ENCODE data around the gene PACSIN1.

PACSIN1 gene

DNA sequence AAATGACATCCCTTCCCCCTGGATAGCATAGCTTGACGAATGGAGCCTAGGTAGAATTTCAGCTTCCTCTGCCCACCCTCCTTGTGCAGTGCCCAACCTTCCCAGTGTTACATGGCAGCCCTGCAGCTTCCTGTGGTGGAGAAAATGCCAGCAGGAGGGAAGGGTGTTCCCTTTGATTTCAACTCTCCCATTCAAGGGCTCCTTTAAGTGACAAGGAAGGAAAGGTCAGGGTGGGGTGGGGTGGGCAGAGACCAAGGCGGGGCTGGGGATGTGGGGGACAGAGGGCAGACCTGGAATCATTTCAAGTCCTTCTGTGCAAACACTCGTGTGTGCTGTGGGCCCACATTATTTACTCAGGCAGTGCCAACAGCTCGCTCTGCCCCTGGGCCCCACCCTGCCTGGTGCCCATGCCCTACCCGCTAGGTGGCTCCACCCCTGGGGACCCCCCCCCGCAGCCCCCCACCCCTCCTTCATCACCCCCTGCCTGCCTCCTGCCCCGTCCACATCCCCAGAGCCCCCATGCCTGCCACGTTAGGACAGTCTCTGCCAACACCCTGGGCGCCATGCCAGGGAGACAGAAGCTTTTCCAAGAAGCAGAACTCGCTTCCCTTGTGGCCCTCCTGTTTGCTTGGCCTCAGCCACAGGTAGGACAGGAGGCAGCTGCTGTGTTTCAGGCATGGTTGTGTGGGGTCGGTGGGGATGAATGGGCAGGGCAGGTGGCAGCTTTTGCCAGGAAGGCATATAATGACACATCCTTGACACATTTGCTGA is 80.9 kb downstream of the PACSIN1 start:
- H3K4me2 ChIP-seq (ENCODE audit: low read depth, low read length, poor library complexity, severe bottlenecking), result no peak overlapping the region
- no peaks in the 10 kb centered on the region for H3K9me2 ChIP-seq (replicated peaks; ENCODE audit: insufficient read depth, low read length)
- H3K79me2 ChIP-seq (ENCODE audit: insufficient read depth, low read length), result no peaks in the 10 kb centered on the region
- no peaks in the 10 kb centered on the region for H3K36me3 ChIP-seq (ENCODE audit: low read length)
- H3K4me3 ChIP-seq (ENCODE audit: insufficient read depth, low read length, poor library complexity, severe bottlenecking), result no peak overlapping the region
- H2AFZ ChIP-seq (ENCODE audit: low read depth, low read length, severe bottlenecking), result no peak overlapping the region
- no peaks in the 10 kb centered on the region for H3K9me3 ChIP-seq (ENCODE audit: insufficient read depth, low read length)
- no peak overlapping the region for H3K27ac ChIP-seq (ENCODE audit: low read depth, low read length)
- H3K9ac ChIP-seq (ENCODE audit: low read length), result no peak overlapping the region
- no peak for TF ChIP-seq EZH2phosphoT487 (conservative IDR thresholded peaks at IDR 0.05; ENCODE audit: low read length)
- TF ChIP-seq, protein P1, sequence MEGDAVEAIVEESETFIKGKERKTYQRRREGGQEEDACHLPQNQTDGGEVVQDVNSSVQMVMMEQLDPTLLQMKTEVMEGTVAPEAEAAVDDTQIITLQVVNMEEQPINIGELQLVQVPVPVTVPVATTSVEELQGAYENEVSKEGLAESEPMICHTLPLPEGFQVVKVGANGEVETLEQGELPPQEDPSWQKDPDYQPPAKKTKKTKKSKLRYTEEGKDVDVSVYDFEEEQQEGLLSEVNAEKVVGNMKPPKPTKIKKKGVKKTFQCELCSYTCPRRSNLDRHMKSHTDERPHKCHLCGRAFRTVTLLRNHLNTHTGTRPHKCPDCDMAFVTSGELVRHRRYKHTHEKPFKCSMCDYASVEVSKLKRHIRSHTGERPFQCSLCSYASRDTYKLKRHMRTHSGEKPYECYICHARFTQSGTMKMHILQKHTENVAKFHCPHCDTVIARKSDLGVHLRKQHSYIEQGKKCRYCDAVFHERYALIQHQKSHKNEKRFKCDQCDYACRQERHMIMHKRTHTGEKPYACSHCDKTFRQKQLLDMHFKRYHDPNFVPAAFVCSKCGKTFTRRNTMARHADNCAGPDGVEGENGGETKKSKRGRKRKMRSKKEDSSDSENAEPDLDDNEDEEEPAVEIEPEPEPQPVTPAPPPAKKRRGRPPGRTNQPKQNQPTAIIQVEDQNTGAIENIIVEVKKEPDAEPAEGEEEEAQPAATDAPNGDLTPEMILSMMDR (IDR thresholded peaks at IDR 0.05; ENCODE audit: insufficient read depth, low read length, poor library complexity, severe bottlenecking), result no peak
- H3K27me3 ChIP-seq (ENCODE audit: low read length), result no peaks in the 10 kb centered on the region
- no peaks in the 10 kb centered on the region for H3F3A ChIP-seq (ENCODE audit: insufficient read depth)
- H4K20me1 ChIP-seq (ENCODE audit: low read depth, low read length), result no peaks in the 10 kb centered on the region

DNA sequence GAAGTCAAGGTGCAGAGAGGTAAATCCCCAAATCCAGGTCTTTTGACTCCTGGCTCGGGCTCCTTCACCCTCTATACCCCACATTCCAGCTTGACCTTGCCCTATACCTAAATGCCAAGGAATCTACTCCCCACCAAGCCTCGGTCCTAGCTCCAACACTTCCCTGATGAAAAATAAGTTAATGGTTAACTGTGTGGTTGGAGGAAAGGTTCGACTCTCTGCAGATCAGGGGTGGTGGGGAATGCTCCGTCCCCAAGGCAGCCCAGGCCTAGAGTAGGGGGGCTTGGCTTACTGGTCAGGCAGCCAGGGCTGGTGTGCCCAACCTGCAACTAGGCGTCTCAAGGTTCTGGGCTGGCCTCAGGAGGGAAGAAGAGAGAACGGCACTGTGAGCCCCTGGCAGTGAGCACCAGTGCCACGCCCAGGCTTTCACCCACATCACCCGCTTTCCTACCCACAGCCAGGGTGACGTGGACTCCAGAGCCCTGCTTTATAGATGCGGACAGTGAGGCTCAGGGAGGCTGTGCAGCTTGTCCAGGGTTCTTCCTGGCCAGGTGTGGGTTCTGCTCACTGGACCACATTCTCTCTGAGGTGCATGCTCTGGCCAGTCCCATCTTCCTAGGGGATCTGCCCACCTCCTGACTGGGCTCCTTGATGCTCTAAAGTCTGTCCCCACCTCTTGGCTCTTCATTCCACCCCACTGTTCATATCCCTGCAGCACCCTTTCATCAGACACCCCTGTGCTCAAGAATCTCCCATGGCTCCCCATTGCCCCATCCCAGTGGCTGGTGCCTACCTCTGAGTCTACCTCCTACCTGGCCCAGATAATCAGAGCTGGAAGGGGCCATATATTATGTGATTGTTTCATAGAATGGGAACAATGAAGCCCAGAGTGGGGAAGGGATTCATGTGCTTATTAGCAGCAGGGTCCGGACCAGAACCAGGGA is 82.1 kb downstream of the PACSIN1 start:
- no peak for TF ChIP-seq EZH2phosphoT487 (conservative IDR thresholded peaks at IDR 0.05; ENCODE audit: low read length)
- TF ChIP-seq, protein P1 (IDR thresholded peaks at IDR 0.05; ENCODE audit: insufficient read depth, low read length, poor library complexity, severe bottlenecking), result no peak
- Histone ChIP-seq H3K36me3 (ENCODE audit: low read length) (no peaks in the 10 kb centered on the region), H3F3A (ENCODE audit: insufficient read depth) (no peaks in the 10 kb centered on the region), H3K4me3 (ENCODE audit: insufficient read depth, low read length, poor library complexity, severe bottlenecking) (no peak overlapping the region), H3K79me2 (ENCODE audit: insufficient read depth, low read length) (no peaks in the 10 kb centered on the region), H3K9ac (ENCODE audit: low read length) (no peak overlapping the region), H2AFZ (ENCODE audit: low read depth, low read length, severe bottlenecking) (no peak overlapping the region), H3K4me2 (ENCODE audit: low read depth, low read length, poor library complexity, severe bottlenecking) (no peak overlapping the region), H4K20me1 (ENCODE audit: low read depth, low read length) (no peaks in the 10 kb centered on the region), H3K9me3 (ENCODE audit: insufficient read depth, low read length) (no peaks in the 10 kb centered on the region), H3K9me2 (replicated peaks; ENCODE audit: insufficient read depth, low read length) (no peaks in the 10 kb centered on the region), H3K27ac (ENCODE audit: low read depth, low read length) (no peak overlapping the region), H3K27me3 (ENCODE audit: low read length) (no peaks in the 10 kb centered on the region)

DNA sequence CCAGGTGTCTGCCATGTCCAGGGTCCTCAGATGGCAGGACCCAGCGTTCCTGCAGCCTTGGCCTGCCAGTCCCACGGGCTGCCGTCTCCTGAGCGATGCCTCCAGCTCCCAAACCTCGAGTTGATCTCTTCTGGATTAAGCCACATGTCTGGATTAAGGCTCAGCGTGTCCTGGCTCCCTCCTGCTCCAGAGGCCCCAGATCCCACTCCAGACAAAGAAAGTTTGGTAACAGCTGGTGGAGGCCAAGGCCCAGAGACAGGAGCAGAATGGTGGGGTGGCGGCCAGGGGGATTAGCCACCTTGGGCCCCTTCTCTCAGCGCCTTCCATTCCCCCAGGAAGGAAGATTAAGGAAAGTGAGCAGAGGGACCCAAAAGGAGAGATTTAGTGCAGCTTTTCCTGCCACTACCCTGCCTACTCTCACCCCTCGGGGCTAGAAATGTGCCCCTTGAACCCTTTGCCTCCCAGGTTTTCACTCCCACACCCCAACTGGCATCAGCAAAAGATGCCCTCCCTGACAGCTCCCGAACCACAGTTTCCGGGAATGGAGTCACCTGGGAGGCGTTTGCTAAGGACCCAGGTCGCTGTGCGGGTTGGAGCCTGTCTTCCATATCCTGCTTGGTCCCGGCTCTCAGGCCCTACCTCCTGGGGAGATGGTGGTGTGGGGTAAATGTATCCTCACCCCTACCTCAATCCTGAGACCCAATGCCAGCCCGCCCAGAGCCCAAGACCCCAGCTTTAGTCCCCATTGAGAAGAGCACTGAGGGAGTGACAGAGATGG is 83.3 kb downstream of the PACSIN1 start:
- no peaks in the 10 kb centered on the region for H3K27me3 ChIP-seq (ENCODE audit: low read length)
- H2AFZ ChIP-seq (ENCODE audit: low read depth, low read length, severe bottlenecking), result no peak overlapping the region
- no peaks in the 10 kb centered on the region for H3K79me2 ChIP-seq (ENCODE audit: insufficient read depth, low read length)
- H3K4me3 ChIP-seq (ENCODE audit: insufficient read depth, low read length, poor library complexity, severe bottlenecking), result no peak overlapping the region
- no peaks in the 10 kb centered on the region for H3K9me3 ChIP-seq (ENCODE audit: insufficient read depth, low read length)
- no peak overlapping the region for H3K4me2 ChIP-seq (ENCODE audit: low read depth, low read length, poor library complexity, severe bottlenecking)
- TF ChIP-seq, protein P1 (IDR thresholded peaks at IDR 0.05; ENCODE audit: insufficient read depth, low read length, poor library complexity, severe bottlenecking), result no peak
- TF ChIP-seq EZH2phosphoT487 (conservative IDR thresholded peaks at IDR 0.05; ENCODE audit: low read length), result no peak
- H4K20me1 ChIP-seq (ENCODE audit: low read depth, low read length), result no peaks in the 10 kb centered on the region
- no peak overlapping the region for H3K9ac ChIP-seq (ENCODE audit: low read length)
- no peaks in the 10 kb centered on the region for H3K9me2 ChIP-seq (replicated peaks; ENCODE audit: insufficient read depth, low read length)
- no peaks in the 10 kb centered on the region for H3K36me3 ChIP-seq (ENCODE audit: low read length)
- H3K27ac ChIP-seq (ENCODE audit: low read depth, low read length), result no peak overlapping the region
- no peaks in the 10 kb centered on the region for H3F3A ChIP-seq (ENCODE audit: insufficient read depth)

Data from SU-DHL-6 (cell line).